MG63 (cell line): ENCODE measurements around the gene NADK2. TPM values are rescaled to one million over a fixed set of nuclear protein-coding genes. Genes with fewer than 3 reads are reported as not detected.
"Not testable (repeated sequence)": the region's sequence is repeated elsewhere in the genome, so short reads cannot be mapped to it uniquely, and the experiment has no call there.

ENCODE experiments used
- DNase-seq: peaks from one replicate; pipeline ENCODE4 v3.0.0-alpha.2; 2020
- H3K27me3 ChIP-seq: fragments of 250-450 bp; sonication (Bioruptor Pico); 2 replicates; pipeline ENCODE4 v1.5.1; 2020; ENCODE audit warnings: mild to moderate bottlenecking, moderate library complexity
- H3K36me3 ChIP-seq: fragments of 250-450 bp; sonication (Bioruptor Pico); 2 replicates; pipeline ENCODE4 v1.5.1; 2020; ENCODE audit warnings: mild to moderate bottlenecking, moderate library complexity
- H3K4me3 ChIP-seq: fragments of 250-450 bp; sonication (Bioruptor Pico); 2 replicates; pipeline ENCODE4 v1.5.1; 2020; ENCODE audit warnings: mild to moderate bottlenecking, moderate library complexity
- H3K9me3 ChIP-seq: fragments of 250-450 bp; sonication (Bioruptor Pico); 2 replicates; pipeline ENCODE4 v1.5.1; 2020; ENCODE audit warnings: mild to moderate bottlenecking, moderate library complexity
- total RNA-seq: library from RNA; depleted of rRNA; stranded (reverse); fragments of >200 nt; shearing (Covaris generic); gene quantifications from 2 replicates; pipeline ENCODE4 v1.2.3, GENCODE V29; 2014; ENCODE audit warnings: low replicate concordance

The NADK2 gene
- total RNA-seq, 1 experiment from 2014 or later: 33.9 TPM

- H3K36me3 ChIP-seq: peaks cover 5% of the 10 kb centered on the region
- DNase-seq: no peak
- H3K27me3 ChIP-seq: no peaks in the 10 kb centered on the region
- H3K9me3 ChIP-seq: no peaks in the 10 kb centered on the region
- no peak overlapping the region for H3K4me3 ChIP-seq
Measured at GRCh38 chr5:36230151-36230790, 11.5 kb downstream of the NADK2 start.

- Histone ChIP-seq H3K36me3 (peaks cover 10% of the 10 kb centered on the region), H3K9me3 (no peaks in the 10 kb centered on the region), H3K4me3 (no peak overlapping the region), H3K27me3 (no peaks in the 10 kb centered on the region)
- no peak for DNase-seq
Measured at GRCh38 chr5:36228505-36228904, 13.2 kb downstream of the NADK2 start.

GRCh38 chr5:36227046-36227445, 14.7 kb downstream of the NADK2 start:
- Histone ChIP-seq H3K9me3 (no peaks in the 10 kb centered on the region), H3K36me3 (peaks cover 10% of the 10 kb centered on the region), H3K4me3 (no peak overlapping the region), H3K27me3 (no peaks in the 10 kb centered on the region)
- no peak for DNase-seq

GRCh38 chr5:36222620-36223019, 19.1 kb downstream of the NADK2 start:
- no peak for DNase-seq
- Histone ChIP-seq H3K9me3 (no peaks in the 10 kb centered on the region), H3K4me3 (no peak overlapping the region)

GRCh38 chr5:36217988-36218387, 23.7 kb downstream of the NADK2 start:
- H3K9me3 ChIP-seq: no peaks in the 10 kb centered on the region
- no peak for DNase-seq
- no peaks in the 10 kb centered on the region for H3K27me3 ChIP-seq
- no peak overlapping the region for H3K4me3 ChIP-seq
- H3K36me3 ChIP-seq: peaks cover 36% of the 10 kb centered on the region

More at GRCh38 chr5:36222620-36223019, 19.1 kb downstream of the NADK2 start:
- H3K36me3 ChIP-seq: peaks cover 25% of the 10 kb centered on the region
- H3K27me3 ChIP-seq: no peaks in the 10 kb centered on the region

GRCh38 chr5:36217567-36217966, 24.2 kb downstream of the NADK2 start:
- Histone ChIP-seq H3K27me3 (no peaks in the 10 kb centered on the region), H3K4me3 (no peak overlapping the region), H3K9me3 (no peaks in the 10 kb centered on the region), H3K36me3 (peaks cover 36% of the 10 kb centered on the region)
- DNase-seq: no peak

GRCh38 chr5:36215910-36216309, 25.8 kb downstream of the NADK2 start:
- Histone ChIP-seq H3K27me3 (no peaks in the 10 kb centered on the region), H3K4me3 (no peak overlapping the region), H3K36me3 (peaks cover 30% of the 10 kb centered on the region), H3K9me3 (no peaks in the 10 kb centered on the region)
- no peak for DNase-seq

- Histone ChIP-seq H3K4me3 (no peak overlapping the region), H3K27me3 (no peaks in the 10 kb centered on the region), H3K36me3 (peaks cover 23% of the 10 kb centered on the region), H3K9me3 (no peaks in the 10 kb centered on the region)
- no peak for DNase-seq
Measured at GRCh38 chr5:36214436-36214835, 27.3 kb downstream of the NADK2 start.

GRCh38 chr5:36209664-36210063, 32.1 kb downstream of the NADK2 start:
- peaks cover 18% of the 10 kb centered on the region for H3K36me3 ChIP-seq
- H3K9me3 ChIP-seq: no peaks in the 10 kb centered on the region
- no peak overlapping the region for H3K4me3 ChIP-seq
- H3K27me3 ChIP-seq: no peaks in the 10 kb centered on the region
- no peak for DNase-seq

GRCh38 chr5:36208786-36209185, 32.9 kb downstream of the NADK2 start:
- no peak for DNase-seq
- no peaks in the 10 kb centered on the region for H3K9me3 ChIP-seq
- no peak overlapping the region for H3K4me3 ChIP-seq
- H3K27me3 ChIP-seq: no peaks in the 10 kb centered on the region
- peaks cover 23% of the 10 kb centered on the region for H3K36me3 ChIP-seq

- peaks cover 28% of the 10 kb centered on the region for H3K36me3 ChIP-seq
- H3K4me3 ChIP-seq: no peak overlapping the region
- no peaks in the 10 kb centered on the region for H3K9me3 ChIP-seq
- DNase-seq: no peak
- no peaks in the 10 kb centered on the region for H3K27me3 ChIP-seq
Measured at GRCh38 chr5:36206913-36207312, 34.8 kb downstream of the NADK2 start.

- Histone ChIP-seq H3K36me3 (peaks cover 33% of the 10 kb centered on the region), H3K27me3 (no peaks in the 10 kb centered on the region), H3K4me3 (no peak overlapping the region), H3K9me3 (no peaks in the 10 kb centered on the region)
- no peak for DNase-seq
Measured at GRCh38 chr5:36205329-36205728, 36.4 kb downstream of the NADK2 start.

GRCh38 chr5:36202521-36202961, 39.2 kb downstream of the NADK2 start:
- H3K36me3 ChIP-seq: peaks cover 40% of the 10 kb centered on the region
- DNase-seq: no peak
- H3K4me3 ChIP-seq: no peak overlapping the region
- H3K27me3 ChIP-seq: no peaks in the 10 kb centered on the region
- H3K9me3 ChIP-seq: no peaks in the 10 kb centered on the region

GRCh38 chr5:36200513-36200912, 41.2 kb downstream of the NADK2 start:
- no peak for DNase-seq
- Histone ChIP-seq H3K36me3 (peaks cover 51% of the 10 kb centered on the region), H3K4me3 (no peak overlapping the region), H3K27me3 (no peaks in the 10 kb centered on the region), H3K9me3 (no peaks in the 10 kb centered on the region)

- DNase-seq: no peak
- Histone ChIP-seq H3K27me3 (no peaks in the 10 kb centered on the region), H3K4me3 (no peak overlapping the region), H3K36me3 (peaks cover 57% of the 10 kb centered on the region), H3K9me3 (no peaks in the 10 kb centered on the region)
Measured at GRCh38 chr5:36199620-36200019, 42.1 kb downstream of the NADK2 start.

GRCh38 chr5:36198783-36199182, 42.9 kb downstream of the NADK2 start:
- H3K27me3 ChIP-seq, H3K9me3 ChIP-seq, DNase-seq, H3K4me3 ChIP-seq: not testable (repeated sequence)
- peaks cover 58% of the 10 kb centered on the region for H3K36me3 ChIP-seq

- peaks cover 60% of the 10 kb centered on the region for H3K36me3 ChIP-seq
- no peaks in the 10 kb centered on the region for H3K9me3 ChIP-seq
- no peaks in the 10 kb centered on the region for H3K27me3 ChIP-seq
- DNase-seq: no peak
- no peak overlapping the region for H3K4me3 ChIP-seq
Measured at GRCh38 chr5:36198281-36198680, 43.4 kb downstream of the NADK2 start.

GRCh38 chr5:36193746-36194145, 48.0 kb downstream of the NADK2 start:
- Histone ChIP-seq H3K4me3 (no peak overlapping the region), H3K27me3 (no peaks in the 10 kb centered on the region), H3K9me3 (no peaks in the 10 kb centered on the region), H3K36me3 (peaks cover 70% of the 10 kb centered on the region)
- no peak for DNase-seq
